Measurements from ENCODE around the gene LMNB1. TPM values are rescaled to one million over a fixed set of nuclear protein-coding genes. Genes with fewer than 3 reads are reported as not detected.
"Not testable (repeated sequence)": the region's sequence is repeated elsewhere in the genome, so short reads cannot be mapped to it uniquely, and the experiment has no call there.

Gene LMNB1
- total RNA-seq, 6 donors from 2014 or later: 11.1 to 18.5 (median 15.9) TPM

- peak; percentile 32 to 92 for DNase-seq
- 20 to 27% methylated on average over 14 of the region's 14 CpGs for WGBS, 2 donors
- Histone ChIP-seq H3K27ac (peak overlapping the region in 2 of 4 donors; percentile 50 to 61), H3K4me3 (peak overlapping the region in 2 of 4 donors; percentile 14 to 15), H3K4me1 (peaks cover 0 to 16% (median 3%) of the 10 kb centered on the region in 4 donors)
- not testable (repeated sequence) for H3K36me3 ChIP-seq, H3K9me3 ChIP-seq, H3K27me3 ChIP-seq
- peak; percentile 68 to 77 for ATAC-seq (ENCODE audit: low FRiP score in 2 of 2)
- peak in 1 of 4 donors; percentile 32 for TF ChIP-seq POLR2A (IDR thresholded peaks at IDR 0.05)
These were observed 68.6 kb downstream of the LMNB1 start for GRCh38 chr5:126845470-126846070.

- DNase-seq (no peak), ATAC-seq (ENCODE audit: low FRiP score in 2 of 2) (no peak)
- Histone ChIP-seq H3K36me3 (no peaks in the 10 kb centered on the region), H3K4me1 (peaks cover 0 to 16% (median 3%) of the 10 kb centered on the region in 4 donors), H3K27ac (peak overlapping the region in 1 of 4 donors; percentile 18), H3K4me3 (no peak overlapping the region), H3K27me3 (no peaks in the 10 kb centered on the region), H3K9me3 (no peaks in the 10 kb centered on the region)
- no peak for TF ChIP-seq POLR2A (IDR thresholded peaks at IDR 0.05)
- TF ChIP-seq CTCF (IDR thresholded peaks at IDR 0.05): peak in 1 of 6 experiments; percentile 11
- no peak for TF ChIP-seq EP300 (IDR thresholded peaks at IDR 0.05)
These were observed 69.4 kb downstream of the LMNB1 start for GRCh38 chr5:126846344-126846743.

- Histone ChIP-seq H3K27ac (no peak overlapping the region), H3K4me3 (no peak overlapping the region), H3K4me1 (peaks cover 0 to 16% (median 4%) of the 10 kb centered on the region in 4 donors), H3K27me3 (no peaks in the 10 kb centered on the region), H3K9me3 (no peaks in the 10 kb centered on the region), H3K36me3 (no peaks in the 10 kb centered on the region)
- ATAC-seq (ENCODE audit: low FRiP score in 2 of 2): no peak
- no peak for TF ChIP-seq EP300 (IDR thresholded peaks at IDR 0.05)
- no peak for TF ChIP-seq CTCF (IDR thresholded peaks at IDR 0.05)
- TF ChIP-seq POLR2A (IDR thresholded peaks at IDR 0.05): no peak
- TF ChIP-seq POLR2AphosphoS5 (IDR thresholded peaks at IDR 0.05): no peak
- DNase-seq: no peak
- 92 to 94% methylated on average over 5 of the region's 5 CpGs for WGBS, 2 donors
These were observed 70.0 kb downstream of the LMNB1 start for GRCh38 chr5:126846744-126847455.

GRCh38 chr5:126847456-126847820 is 70.5 kb downstream of the LMNB1 start:
- Histone ChIP-seq H3K27ac (no peak overlapping the region), H3K27me3 (no peaks in the 10 kb centered on the region)
- peak in 1 of 2 donors; percentile 50 for ATAC-seq (ENCODE audit: low FRiP score in 2 of 2)

More at GRCh38 chr5:126847456-126847820, 70.5 kb downstream of the LMNB1 start:
- peaks cover 0 to 16% (median 7%) of the 10 kb centered on the region in 4 donors for H3K4me1 ChIP-seq
- WGBS, 2 donors: 97 to 98% methylated on average over 4 of the region's 4 CpGs
- DNase-seq: no peak
- TF ChIP-seq EP300 (IDR thresholded peaks at IDR 0.05) (no peak), POLR2A (IDR thresholded peaks at IDR 0.05) (no peak), CTCF (IDR thresholded peaks at IDR 0.05) (no peak), POLR2AphosphoS5 (IDR thresholded peaks at IDR 0.05) (no peak)
- no peak overlapping the region for H3K4me3 ChIP-seq
- no peaks in the 10 kb centered on the region for H3K36me3 ChIP-seq
- H3K9me3 ChIP-seq: no peaks in the 10 kb centered on the region

Data from upper lobe of left lung (tissue), 6 donors.